Ecto neural progenitor cell (in vitro differentiated cells): ENCODE data around the gene HSD17B7.
"Not testable (repeated sequence)": the region's sequence is repeated elsewhere in the genome, so short reads cannot be mapped to it uniquely, and the experiment has no call there.

ENCODE experiments used
- DNase-seq: peaks from one replicate; pipeline ENCODE4 v3.0.0-alpha.2; 2018; ENCODE audit warnings: low spot score

The HSD17B7 gene

GRCh38 chr1:162790303-162790984 lies at the start of gene HSD17B7:
TSS of gene HSD17B7 (plus strand) at chr1:162790702. CDS start at chr1:162790801, 99 bp downstream.
- DNase-seq = peak; percentile 85

GRCh38 chr1:162740755-162741154 lies 49.7 kb upstream of the HSD17B7 start:
- no peak for DNase-seq

- no peak for DNase-seq
Measured at GRCh38 chr1:162741574-162741973, 48.9 kb upstream of the HSD17B7 start.

GRCh38 chr1:162746264-162746942 lies 44.1 kb upstream of the HSD17B7 start:
- not testable (repeated sequence) for DNase-seq

- DNase-seq = no peak
Measured at GRCh38 chr1:162753001-162753658, 37.4 kb upstream of the HSD17B7 start.

GRCh38 chr1:162753998-162754585 lies 36.4 kb upstream of the HSD17B7 start:
- DNase-seq = no peak

- no peak for DNase-seq
Measured at GRCh38 chr1:162755306-162755705, 35.2 kb upstream of the HSD17B7 start.

- no peak for DNase-seq
Measured at GRCh38 chr1:162756523-162756922, 34.0 kb upstream of the HSD17B7 start.

- DNase-seq = no peak
Measured at GRCh38 chr1:162757476-162757875, 33.0 kb upstream of the HSD17B7 start.

- no peak for DNase-seq
Measured at GRCh38 chr1:162765788-162766187, 24.7 kb upstream of the HSD17B7 start.

GRCh38 chr1:162772571-162773154 lies 17.8 kb upstream of the HSD17B7 start:
- DNase-seq = no peak

GRCh38 chr1:162774007-162774406 lies 16.5 kb upstream of the HSD17B7 start:
- DNase-seq = no peak

- DNase-seq = no peak
Measured at GRCh38 chr1:162779043-162779442, 11.5 kb upstream of the HSD17B7 start.

GRCh38 chr1:162782671-162783070 lies 7.8 kb upstream of the HSD17B7 start:
- no peak for DNase-seq

GRCh38 chr1:162784926-162785325 lies 5.6 kb upstream of the HSD17B7 start:
- not testable (repeated sequence) for DNase-seq

- not testable (repeated sequence) for DNase-seq
Measured at GRCh38 chr1:162788783-162789182, 1.7 kb upstream of the HSD17B7 start.

- DNase-seq = not testable (repeated sequence)
Measured at GRCh38 chr1:162790985-162791357, 469 bp downstream of the HSD17B7 start.

- DNase-seq = not testable (repeated sequence)
Measured at GRCh38 chr1:162794284-162794683, 3.8 kb downstream of the HSD17B7 start.

- DNase-seq = not testable (repeated sequence)
Measured at GRCh38 chr1:162796617-162797279, 6.2 kb downstream of the HSD17B7 start.

- peak; percentile 53 for DNase-seq
Measured at GRCh38 chr1:162799995-162800830, 9.7 kb downstream of the HSD17B7 start.

GRCh38 chr1:162807503-162807902 lies 17.0 kb downstream of the HSD17B7 start:
- not testable (repeated sequence) for DNase-seq
